GM12874 (cell line): Measurements from ENCODE around the gene ZGPAT.

Experiments
- CTCF ChIP-seq: IDR thresholded peaks from 2 replicates; pipeline ENCODE4 v1.5.1; 2011; ENCODE audit warnings: low read depth, mild to moderate bottlenecking, control low read depth, low read length, moderate library complexity; ENCODE audit not compliant: insufficient read depth

ZGPAT gene

GRCh38 chr20:63712191-63712590 is 4.4 kb downstream of the ZGPAT start:
- no peak for TF ChIP-seq CTCF

GRCh38 chr20:63714858-63715257 is 7.0 kb downstream of the ZGPAT start:
- TF ChIP-seq CTCF, result no peak

GRCh38 chr20:63718996-63719395 is 11.2 kb downstream of the ZGPAT start:
- no peak for TF ChIP-seq CTCF

GRCh38 chr20:63731410-63731809 is 23.6 kb downstream of the ZGPAT start:
- no peak for TF ChIP-seq CTCF

- no peak for TF ChIP-seq CTCF
Measured at GRCh38 chr20:63732118-63733095, 24.6 kb downstream of the ZGPAT start.

- TF ChIP-seq CTCF, result no peak
Measured at GRCh38 chr20:63733117-63733516, 25.3 kb downstream of the ZGPAT start.

GRCh38 chr20:63733579-63734081 is 25.8 kb downstream of the ZGPAT start:
- no peak for TF ChIP-seq CTCF
